SJSA1 (cell line): ENCODE measurements around the gene GLP1R. TPM values are rescaled to one million over a fixed set of nuclear protein-coding genes. Genes with fewer than 3 reads are reported as not detected.

Experiments
- DNase-seq, 2 experiments: peaks; one replicate each; pipeline ENCODE4 v3.0.0-alpha.2; 2015 to 2020; ENCODE audit warnings: low spot score in 2 of 2, low read depth in 1 of 2
- H3K27ac ChIP-seq: fragments of 250-450 bp; sonication (Bioruptor Pico); 2 replicates; pipeline ENCODE4 v1.5.1; 2020; ENCODE audit warnings: mild to moderate bottlenecking, moderate library complexity
- H3K27me3 ChIP-seq: fragments of 250-450 bp; sonication (Bioruptor Pico); replicated peaks from 2 replicates; pipeline ENCODE4 v1.5.1; 2020; ENCODE audit warnings: mild to moderate bottlenecking, moderate library complexity
- H3K36me3 ChIP-seq: fragments of 250-450 bp; sonication (Bioruptor Pico); 2 replicates; pipeline ENCODE4 v1.5.1; 2020; ENCODE audit warnings: mild to moderate bottlenecking
- H3K4me1 ChIP-seq: fragments of 250-450 bp; sonication (Bioruptor Pico); replicated peaks from 2 replicates; pipeline ENCODE4 v1.6.1; 2021; ENCODE audit warnings: mild to moderate bottlenecking
- H3K4me3 ChIP-seq: fragments of 250-450 bp; sonication (Bioruptor Pico); 2 replicates; pipeline ENCODE4 v1.5.1; 2020; ENCODE audit warnings: mild to moderate bottlenecking
- H3K9me3 ChIP-seq: fragments of 250-450 bp; sonication (Bioruptor Pico); replicated peaks from 2 replicates; pipeline ENCODE4 v1.5.1; 2020; ENCODE audit warnings: mild to moderate bottlenecking
- total RNA-seq: library from RNA; depleted of rRNA; stranded (reverse); fragments of >200 nt; shearing (Covaris generic); gene quantifications from 2 replicates; pipeline ENCODE4 v1.2.3, GENCODE V29; 2014

GLP1R gene
- total RNA-seq, 1 experiment from 2014 or later: not detected

GRCh38 chr6:39051399-39052122, 3.0 kb downstream of the GLP1R start:
- Histone ChIP-seq H3K27ac (no peak overlapping the region), H3K27me3 (peaks cover 33% of the 10 kb centered on the region), H3K36me3 (no peaks in the 10 kb centered on the region), H3K4me3 (no peak overlapping the region), H3K9me3 (no peaks in the 10 kb centered on the region), H3K4me1 (no peaks in the 10 kb centered on the region)
- DNase-seq: no peak

DNA sequence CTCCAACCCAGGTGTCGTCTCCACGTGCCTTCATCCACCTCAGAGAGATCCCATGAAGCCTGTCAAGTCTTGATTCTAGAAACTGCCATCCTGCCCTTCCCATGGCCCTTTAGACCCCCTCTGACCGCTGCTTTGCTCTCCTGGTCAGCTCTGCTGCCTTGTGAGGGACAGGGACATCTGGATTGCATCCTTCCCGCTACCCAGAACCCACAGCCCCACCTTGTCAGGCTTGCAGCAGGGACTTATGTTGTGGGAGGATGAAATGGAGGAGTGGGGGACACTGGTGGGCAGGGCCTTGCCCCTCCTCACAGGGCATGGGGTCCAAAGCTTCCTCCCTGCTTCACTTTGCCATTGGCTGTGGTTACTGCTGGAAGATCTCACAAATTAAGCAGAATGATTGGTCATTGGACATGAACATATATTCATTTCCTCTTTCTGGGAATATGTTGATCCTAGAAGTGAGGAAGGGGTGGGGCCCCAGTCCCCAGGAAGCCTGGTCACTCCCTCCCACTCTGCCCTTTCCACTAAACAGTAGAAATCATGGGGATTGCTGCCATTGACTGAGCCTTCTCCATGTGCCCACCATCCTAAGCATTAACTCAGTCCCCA, 4.5 kb downstream of the GLP1R start:
- H3K4me3 ChIP-seq: no peak overlapping the region
- peaks cover 17% of the 10 kb centered on the region for H3K27me3 ChIP-seq
- no peak overlapping the region for H3K27ac ChIP-seq
- H3K9me3 ChIP-seq: no peaks in the 10 kb centered on the region
- no peaks in the 10 kb centered on the region for H3K36me3 ChIP-seq
- no peaks in the 10 kb centered on the region for H3K4me1 ChIP-seq
- no peak for DNase-seq

- no peaks in the 10 kb centered on the region for H3K4me1 ChIP-seq
- peaks cover 9% of the 10 kb centered on the region for H3K27me3 ChIP-seq
- H3K4me3 ChIP-seq: no peak overlapping the region
- H3K36me3 ChIP-seq: no peaks in the 10 kb centered on the region
- DNase-seq: no peak
- H3K27ac ChIP-seq: no peak overlapping the region
- H3K9me3 ChIP-seq: no peaks in the 10 kb centered on the region
Observed at GRCh38 chr6:39053854-39054576, 5.4 kb downstream of the GLP1R start.

GRCh38 chr6:39054577-39055142, 6.1 kb downstream of the GLP1R start:
- no peaks in the 10 kb centered on the region for H3K9me3 ChIP-seq
- no peak for DNase-seq
- no peak overlapping the region for H3K27ac ChIP-seq
- peaks cover 5% of the 10 kb centered on the region; the same call in 1 of the 2 replicates for H3K27me3 ChIP-seq
- H3K36me3 ChIP-seq: no peaks in the 10 kb centered on the region
- no peak overlapping the region for H3K4me3 ChIP-seq
- H3K4me1 ChIP-seq: no peaks in the 10 kb centered on the region

DNA sequence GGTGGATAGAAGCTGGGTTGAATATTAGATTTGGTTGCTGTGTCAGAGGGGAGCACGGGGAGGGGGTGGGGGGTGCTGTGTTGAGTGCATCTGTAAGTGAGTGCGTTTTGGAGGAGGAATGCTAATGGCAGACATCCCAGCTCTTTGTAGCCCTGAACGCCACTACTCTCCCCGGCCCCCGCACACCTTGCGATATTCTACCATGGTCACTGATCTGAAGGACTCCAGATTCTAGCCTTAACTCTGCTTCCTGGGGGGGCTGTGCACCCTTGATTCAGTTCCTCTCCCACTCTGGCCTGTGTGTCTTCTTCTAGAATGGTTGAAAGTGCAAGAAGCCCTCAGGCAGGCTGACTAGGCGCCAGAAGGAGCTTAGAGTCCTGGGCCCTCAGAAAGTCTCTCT, 7.1 kb downstream of the GLP1R start:
- H3K36me3 ChIP-seq: no peaks in the 10 kb centered on the region
- no peak overlapping the region for H3K27ac ChIP-seq
- H3K4me1 ChIP-seq: no peaks in the 10 kb centered on the region
- H3K27me3 ChIP-seq: peaks cover 5% of the 10 kb centered on the region
- no peaks in the 10 kb centered on the region for H3K9me3 ChIP-seq
- no peak overlapping the region for H3K4me3 ChIP-seq
- no peak for DNase-seq

DNA sequence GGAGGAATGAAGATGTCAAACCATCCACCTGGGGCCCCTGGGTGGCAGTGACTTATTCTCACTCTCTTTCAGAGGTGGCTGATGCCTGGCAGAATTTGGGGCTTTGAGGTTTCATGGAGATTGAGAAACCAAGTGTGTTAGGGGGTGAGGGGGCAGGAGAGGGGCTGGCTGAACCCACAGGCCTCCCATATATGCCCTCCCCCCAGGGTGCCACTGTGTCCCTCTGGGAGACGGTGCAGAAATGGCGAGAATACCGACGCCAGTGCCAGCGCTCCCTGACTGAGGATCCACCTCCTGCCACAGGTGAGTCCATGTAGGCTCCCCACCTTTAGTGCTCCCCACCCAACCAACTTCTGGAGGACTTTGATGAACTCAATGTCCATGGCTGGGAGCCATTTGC, 7.6 kb downstream of the GLP1R start:
- Histone ChIP-seq H3K27me3 (peaks cover 10% of the 10 kb centered on the region), H3K4me3 (no peak overlapping the region), H3K27ac (no peak overlapping the region), H3K4me1 (no peaks in the 10 kb centered on the region), H3K36me3 (no peaks in the 10 kb centered on the region), H3K9me3 (no peaks in the 10 kb centered on the region)
- no peak for DNase-seq

- no peak overlapping the region for H3K27ac ChIP-seq
- H3K27me3 ChIP-seq: peaks cover 11% of the 10 kb centered on the region
- no peak for DNase-seq
- no peaks in the 10 kb centered on the region for H3K36me3 ChIP-seq
- H3K4me1 ChIP-seq: no peaks in the 10 kb centered on the region
- no peaks in the 10 kb centered on the region for H3K9me3 ChIP-seq
- H3K4me3 ChIP-seq: no peak overlapping the region
Observed at GRCh38 chr6:39056681-39057080, 8.1 kb downstream of the GLP1R start.

- no peaks in the 10 kb centered on the region for H3K9me3 ChIP-seq
- H3K27ac ChIP-seq: no peak overlapping the region
- no peak overlapping the region for H3K4me3 ChIP-seq
- H3K4me1 ChIP-seq: no peaks in the 10 kb centered on the region
- no peak for DNase-seq
- peaks cover 12% of the 10 kb centered on the region for H3K27me3 ChIP-seq
- no peaks in the 10 kb centered on the region for H3K36me3 ChIP-seq
Observed at GRCh38 chr6:39057251-39058155, 8.9 kb downstream of the GLP1R start.

- no peaks in the 10 kb centered on the region for H3K4me1 ChIP-seq
- H3K9me3 ChIP-seq: no peaks in the 10 kb centered on the region
- H3K27me3 ChIP-seq: peaks cover 16% of the 10 kb centered on the region; the same call in 1 of the 2 replicates
- H3K36me3 ChIP-seq: no peaks in the 10 kb centered on the region
- H3K4me3 ChIP-seq: no peak overlapping the region
- no peak for DNase-seq
- H3K27ac ChIP-seq: no peak overlapping the region
Observed at GRCh38 chr6:39058471-39059147, 10.0 kb downstream of the GLP1R start.

DNA sequence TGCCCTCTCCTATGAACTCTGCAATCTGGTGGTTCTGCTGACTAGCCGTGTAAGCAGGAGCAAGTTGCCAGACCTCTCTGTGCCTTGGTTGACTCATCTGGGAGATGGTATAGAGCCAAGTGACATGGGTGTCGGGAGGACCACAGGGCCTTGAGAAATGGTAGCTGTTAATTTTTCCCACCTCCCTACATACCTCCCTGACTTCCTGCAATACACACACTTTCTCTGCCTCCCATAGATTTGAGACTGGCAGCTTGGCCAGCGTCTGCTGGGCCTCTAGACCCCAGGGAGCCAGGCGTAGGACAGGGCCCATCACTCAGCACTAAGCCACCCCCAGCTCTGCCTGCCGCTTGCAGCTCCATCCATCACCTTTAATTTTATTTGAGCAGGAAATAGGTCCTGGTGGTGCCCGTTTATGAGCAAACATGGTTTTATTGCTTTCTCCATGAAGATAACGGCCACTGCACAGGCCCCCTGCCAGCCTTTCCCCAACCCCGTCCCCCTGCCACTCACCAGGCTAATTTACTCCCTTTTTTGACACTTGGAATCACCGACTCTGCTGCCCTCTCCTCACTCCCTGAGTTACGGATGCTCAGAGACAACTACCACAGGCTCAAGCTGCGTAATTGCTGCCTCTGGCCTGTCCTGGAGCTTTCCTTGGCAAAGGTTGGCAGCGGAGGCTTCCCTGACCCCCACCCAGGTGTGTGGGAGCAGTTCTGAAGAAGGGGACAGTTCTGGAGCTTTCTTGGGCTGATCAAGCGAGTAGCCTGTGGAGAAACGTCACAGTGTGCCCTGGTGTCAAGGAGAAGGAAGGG, 11.1 kb downstream of the GLP1R start:
- H3K9me3 ChIP-seq: no peaks in the 10 kb centered on the region
- H3K4me1 ChIP-seq: no peaks in the 10 kb centered on the region
- H3K4me3 ChIP-seq: no peak overlapping the region
- H3K36me3 ChIP-seq: no peaks in the 10 kb centered on the region
- no peak overlapping the region for H3K27ac ChIP-seq
- H3K27me3 ChIP-seq: peaks cover 16% of the 10 kb centered on the region; the same call in 1 of the 2 replicates
- DNase-seq: no peak

- H3K4me3 ChIP-seq: no peak overlapping the region
- DNase-seq: no peak
- H3K4me1 ChIP-seq: no peaks in the 10 kb centered on the region
- peaks cover 16% of the 10 kb centered on the region; the same call in 1 of the 2 replicates for H3K27me3 ChIP-seq
- no peak overlapping the region for H3K27ac ChIP-seq
- H3K36me3 ChIP-seq: no peaks in the 10 kb centered on the region
- H3K9me3 ChIP-seq: no peaks in the 10 kb centered on the region
Observed at GRCh38 chr6:39060467-39061160, 12.0 kb downstream of the GLP1R start.

- H3K4me3 ChIP-seq: no peak overlapping the region
- peaks cover 17% of the 10 kb centered on the region; the same call in 1 of the 2 replicates for H3K27me3 ChIP-seq
- H3K9me3 ChIP-seq: no peaks in the 10 kb centered on the region
- no peaks in the 10 kb centered on the region for H3K4me1 ChIP-seq
- no peak overlapping the region for H3K27ac ChIP-seq
- no peak for DNase-seq
- H3K36me3 ChIP-seq: no peaks in the 10 kb centered on the region
Observed at GRCh38 chr6:39061182-39061581, 12.6 kb downstream of the GLP1R start.
